Measurements from ENCODE around the gene ARIH2. TPM values are rescaled to one million over a fixed set of nuclear protein-coding genes. Genes with fewer than 3 reads are reported as not detected.

The ARIH2 gene
- total RNA-seq, 1 donor from 2014 or later: 128 TPM

GRCh38 chr3:49028673-49029562 is 110.3 kb downstream of the ARIH2 start, which contains the start of gene IMPDH2:
TSS of gene IMPDH2 (minus strand) at chr3:49029398. CDS start at chr3:49029350, 48 bp downstream.
- intact Hi-C loops (cut with micrococcal nuclease): loop anchor here (1.0 to 10.0 kb wide), 14 partner anchors 8 to 1266 kb away; partner anchors contain the start of genes CDC25A, DAG1, GNAI2 and GPX1

DNA sequence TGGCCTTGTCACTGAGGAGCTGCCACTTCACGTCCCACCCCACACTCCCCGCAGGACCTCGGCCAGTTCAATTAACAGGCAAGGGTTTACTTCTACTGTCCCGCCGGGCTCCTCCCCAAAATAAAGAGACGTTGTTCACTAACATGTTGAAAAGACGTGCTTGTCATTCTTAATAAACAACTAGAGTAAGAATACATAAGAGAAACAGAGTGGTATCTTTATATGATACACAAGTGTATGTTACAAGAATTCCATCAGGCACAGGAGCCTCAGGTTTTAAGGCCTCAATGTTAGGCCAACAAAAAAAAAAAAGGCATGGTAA is 110.9 kb downstream of the ARIH2 start:
- intact Hi-C loops (cut with micrococcal nuclease): loop anchor here (1.0 to 10.0 kb wide), 14 partner anchors 8 to 1265 kb away; partner anchors contain the start of genes CDC25A, DAG1, GNAI2 and GPX1

DNA sequence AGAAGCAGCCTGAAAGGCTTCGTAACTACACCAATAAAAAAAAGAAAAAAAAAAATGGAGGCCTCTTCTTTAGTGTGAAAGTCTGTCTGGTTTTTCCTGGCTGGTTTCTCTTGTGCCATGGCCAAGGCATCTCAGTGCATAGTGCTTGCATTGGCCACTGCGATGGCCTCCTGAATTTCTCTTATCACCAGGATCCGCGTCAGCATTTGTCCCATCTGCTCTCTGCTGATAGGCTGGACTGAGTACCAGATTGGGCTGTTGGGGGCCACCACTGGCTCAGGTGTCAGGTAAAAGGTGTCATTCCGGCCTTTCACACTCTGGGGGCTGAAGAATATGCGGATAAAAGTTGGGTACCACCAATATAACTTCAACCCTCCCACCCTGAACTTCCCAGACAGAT is 111.7 kb downstream of the ARIH2 start:
- intact Hi-C loops (cut with micrococcal nuclease): no loop called here

GRCh38 chr3:49032646-49033304 is 114.1 kb downstream of the ARIH2 start:
- intact Hi-C loops (cut with micrococcal nuclease): no loop called here

DNA sequence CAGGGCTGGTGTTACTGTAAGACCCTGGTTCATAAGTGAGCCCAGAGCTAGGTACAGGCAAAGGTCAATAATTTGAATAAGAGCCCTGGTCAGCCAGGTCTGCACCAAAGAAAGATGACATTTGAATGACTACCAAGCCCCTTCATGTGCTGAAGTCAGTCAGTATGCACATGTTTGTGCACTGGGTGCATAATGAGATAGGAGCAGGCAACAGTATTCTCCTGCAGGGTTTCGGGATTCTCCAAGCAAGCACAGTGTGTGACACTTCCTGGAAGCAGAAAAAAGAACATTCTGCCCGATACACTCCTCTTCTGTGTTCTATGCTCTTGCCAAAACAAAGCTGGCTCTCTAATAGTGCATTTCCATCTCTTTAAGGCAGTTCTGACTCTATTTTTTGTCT is 116.0 kb downstream of the ARIH2 start:
- intact Hi-C loops (cut with micrococcal nuclease): no loop called here

DNA sequence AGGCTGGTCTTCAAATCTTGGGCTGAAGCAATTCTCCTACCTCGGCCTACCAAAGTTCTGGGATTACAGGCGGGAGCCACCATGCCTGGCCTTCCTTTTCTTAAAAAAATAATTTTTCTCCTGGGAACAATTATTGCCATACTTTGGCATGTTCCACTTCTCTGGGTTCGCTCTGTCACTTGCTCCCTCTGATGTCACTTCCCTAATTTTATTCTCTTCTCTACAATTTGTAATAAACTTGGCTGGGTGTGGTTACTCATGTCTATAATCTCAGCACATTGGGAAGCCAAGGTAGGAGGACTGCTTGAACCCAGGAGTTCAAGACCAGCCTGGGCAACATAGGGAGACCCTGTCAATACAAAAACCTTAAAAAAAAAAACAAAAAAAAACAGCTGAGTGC is 116.6 kb downstream of the ARIH2 start:
- intact Hi-C loops (cut with micrococcal nuclease): no loop called here

Other genes with a start within 250 kb of the ARIH2 start
- 28.6 and 30.0 TPM in 2 replicates for gene NCKIPSD, start 232.9 kb upstream of the ARIH2 start, total RNA-seq
- 57.3 and 57.6 TPM in 2 replicates for gene IP6K2, start 201.6 kb upstream of the ARIH2 start, total RNA-seq
- gene PRKAR2A, start 71.0 kb upstream of the ARIH2 start, total RNA-seq: 27.5 and 29.7 TPM in 2 replicates
- gene SLC25A20, start 20.0 kb upstream of the ARIH2 start, total RNA-seq: 34.7 and 38.6 TPM in 2 replicates
- 43.3 and 48.9 TPM in 2 replicates for gene P4HTM, start 71.4 kb downstream of the ARIH2 start, total RNA-seq
- 148 and 151 TPM in 2 replicates for gene WDR6, start 88.5 kb downstream of the ARIH2 start, total RNA-seq
- gene DALRD3, start 99.7 kb downstream of the ARIH2 start, total RNA-seq: 22.2 and 23.1 TPM in 2 replicates
- gene NDUFAF3, start 103.3 kb downstream of the ARIH2 start, total RNA-seq: 119 and 120 TPM in 2 replicates
- gene IMPDH2, start 110.6 kb downstream of the ARIH2 start, total RNA-seq: 157 and 161 TPM in 2 replicates
- 150 TPM in 2 replicates for gene QRICH1, start 175.2 kb downstream of the ARIH2 start, total RNA-seq
- 207 and 215 TPM in 2 replicates for gene QARS1, start 185.9 kb downstream of the ARIH2 start, total RNA-seq
- 71.7 and 75.0 TPM in 2 replicates for gene USP19, start 202.0 kb downstream of the ARIH2 start, total RNA-seq
- gene LAMB2, start 214.2 kb downstream of the ARIH2 start, total RNA-seq: not detected in 2 replicates
- 25.1 and 26.3 TPM in 2 replicates for gene CCDC71, start 247.5 kb downstream of the ARIH2 start, total RNA-seq